ENCODE data around the gene DHRS11.

The DHRS11 gene

GRCh38 chr17:36591434-36592315, at the start of gene DHRS11:
TSS of gene DHRS11 (plus strand) at chr17:36591879. CDS start at chr17:36592010, 131 bp downstream.
- DNase-seq (ENCODE audit: low spot score): peak; percentile 96

DNA sequence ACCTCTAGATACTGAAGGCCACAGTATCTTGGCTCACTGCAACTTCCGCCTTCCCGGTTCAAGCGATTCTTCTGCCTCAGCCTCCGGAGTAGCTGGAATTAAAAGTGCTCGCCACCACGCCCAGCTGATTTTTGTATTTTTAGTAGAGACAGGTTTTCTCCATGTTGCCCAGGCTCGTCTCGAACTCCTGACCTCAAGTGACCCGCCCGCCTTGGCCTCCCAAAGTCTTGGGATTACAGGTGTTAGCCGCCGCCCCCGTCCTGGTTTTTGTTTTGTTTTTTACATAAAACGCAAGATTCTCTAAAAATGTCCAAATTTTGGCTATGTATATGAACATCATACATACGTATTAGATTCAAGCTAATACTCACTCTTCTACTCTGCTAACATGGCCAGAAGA, 48.9 kb upstream of the DHRS11 start:
- no peak for DNase-seq (ENCODE audit: low spot score)

- DNase-seq (ENCODE audit: low spot score): peak; percentile 46
Observed at GRCh38 chr17:36544044-36544306, 47.7 kb upstream of the DHRS11 start.

DNA sequence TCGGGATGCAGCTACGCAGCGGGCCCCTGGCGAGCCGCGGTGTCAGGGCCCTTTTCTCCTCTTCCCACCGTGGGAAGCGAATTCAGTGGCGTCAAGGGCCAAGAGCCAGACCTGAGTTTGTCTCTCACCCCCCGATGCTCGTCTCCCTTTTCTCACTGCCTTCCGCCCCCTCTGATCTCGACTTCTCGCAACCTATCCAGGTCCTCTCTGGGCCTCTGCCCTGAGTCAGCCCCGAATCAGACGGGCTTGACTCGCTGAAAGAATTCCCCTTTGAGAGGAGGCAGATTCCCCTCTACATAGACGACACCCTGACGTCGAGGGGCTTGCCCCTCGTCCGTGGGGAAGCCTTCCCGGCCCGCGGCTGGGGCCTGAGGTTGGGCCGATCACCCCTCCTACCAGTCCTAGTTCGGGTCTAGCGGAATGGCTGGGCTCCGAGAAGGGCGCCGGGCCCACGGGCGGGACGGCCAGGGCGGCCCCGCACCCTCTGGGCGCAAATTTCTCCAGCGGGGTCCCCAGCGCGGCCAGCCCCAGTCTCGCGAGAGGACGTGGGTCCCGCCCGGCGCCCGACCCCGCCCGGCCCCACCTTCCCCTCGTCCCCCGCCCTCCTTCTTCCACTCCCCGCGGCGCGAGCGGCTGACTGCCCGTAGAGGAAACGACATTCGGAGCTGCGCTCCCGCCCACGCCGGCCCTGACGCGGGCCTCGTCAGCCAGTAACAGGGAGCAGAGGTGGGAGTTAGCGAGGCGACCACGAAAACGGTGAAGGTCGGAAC, 47.2 kb upstream of the DHRS11 start, which contains the start of gene GGNBP2:
Gene GGNBP2, plus strand, starts transcription at position 613 of the 770 bp plus-strand sequence. CDS start 806 bp downstream, outside the sequence.
- DNase-seq (ENCODE audit: low spot score): peak; percentile 96

DNA sequence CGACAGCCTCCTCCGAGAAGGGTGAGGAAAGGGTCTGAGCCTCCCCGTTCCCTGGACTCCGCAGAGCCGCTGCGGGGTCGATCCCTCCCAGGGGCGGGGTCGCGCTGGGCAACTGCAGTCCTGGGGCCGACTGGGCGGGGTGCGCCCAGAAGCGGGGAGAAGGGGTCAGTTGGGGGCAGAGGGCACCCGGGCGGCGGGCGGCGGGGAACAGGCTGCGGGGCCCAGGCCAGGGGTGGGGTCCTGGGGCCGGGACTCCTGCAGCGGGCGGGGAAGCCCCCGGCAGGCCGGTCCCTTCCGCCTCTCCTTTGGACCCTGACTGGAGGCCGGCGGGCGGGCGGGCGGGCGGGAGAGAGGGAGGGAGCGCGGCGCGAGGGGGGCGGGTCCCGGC, 46.6 kb upstream of the DHRS11 start:
- no peak for DNase-seq (ENCODE audit: low spot score)

GRCh38 chr17:36545465-36546417, 45.9 kb upstream of the DHRS11 start:
- DNase-seq (ENCODE audit: low spot score): peak; percentile 98

DNA sequence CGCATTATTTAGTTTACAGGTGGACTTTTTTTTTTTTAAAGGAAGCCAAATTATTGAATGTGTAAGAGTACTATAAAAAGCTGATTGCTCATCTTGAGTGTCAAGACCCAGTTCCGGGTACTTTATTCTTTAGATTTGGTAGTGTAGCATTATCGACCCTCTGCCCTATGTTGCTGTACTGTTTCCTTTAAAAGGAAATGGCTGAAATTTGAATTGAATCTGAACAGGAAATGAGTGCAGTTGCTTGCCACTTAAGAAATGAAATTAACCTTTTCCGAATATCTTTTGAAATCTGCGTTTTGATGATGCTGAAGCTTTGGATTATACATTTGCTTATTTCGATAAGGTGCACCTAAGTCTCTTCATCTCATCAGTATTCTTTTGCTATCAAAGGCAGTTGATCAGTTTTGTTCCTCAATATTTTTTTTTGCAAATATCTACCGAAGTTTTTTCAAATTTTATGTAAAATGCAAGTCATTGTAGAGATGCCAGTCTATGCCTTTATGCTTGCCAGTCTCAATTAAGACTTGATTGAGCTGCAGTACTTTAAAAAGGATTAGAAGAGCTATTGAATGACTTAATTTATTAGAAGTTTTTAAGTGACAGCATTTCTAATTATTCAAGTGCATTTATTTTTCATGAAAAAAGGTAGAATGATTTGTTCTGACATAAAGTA, 45.1 kb upstream of the DHRS11 start:
- no peak for DNase-seq (ENCODE audit: low spot score)

GRCh38 chr17:36547776-36548175, 43.9 kb upstream of the DHRS11 start:
- DNase-seq (ENCODE audit: low spot score): no peak

GRCh38 chr17:36550491-36551417, 40.9 kb upstream of the DHRS11 start:
- DNase-seq (ENCODE audit: low spot score): no peak

DNA sequence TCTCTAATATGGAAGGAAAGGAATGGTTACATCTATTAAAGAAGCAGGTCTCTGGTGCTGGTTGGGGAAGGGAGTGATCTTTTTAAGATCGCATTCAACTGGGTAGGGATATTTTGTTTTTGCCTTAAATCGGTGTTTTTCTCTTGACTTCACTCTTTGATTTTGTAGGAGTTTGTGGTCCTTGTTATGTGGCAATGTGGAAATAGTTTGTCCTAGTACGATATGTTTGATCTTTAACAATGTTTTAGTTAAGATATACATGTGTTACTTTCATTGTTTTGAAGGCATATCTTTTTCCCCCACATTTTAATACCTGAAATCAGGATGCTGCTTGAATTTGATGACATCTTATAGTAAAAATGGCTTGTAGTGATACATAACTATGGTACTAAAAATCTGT, 38.2 kb upstream of the DHRS11 start:
- no peak for DNase-seq (ENCODE audit: low spot score)

DNA sequence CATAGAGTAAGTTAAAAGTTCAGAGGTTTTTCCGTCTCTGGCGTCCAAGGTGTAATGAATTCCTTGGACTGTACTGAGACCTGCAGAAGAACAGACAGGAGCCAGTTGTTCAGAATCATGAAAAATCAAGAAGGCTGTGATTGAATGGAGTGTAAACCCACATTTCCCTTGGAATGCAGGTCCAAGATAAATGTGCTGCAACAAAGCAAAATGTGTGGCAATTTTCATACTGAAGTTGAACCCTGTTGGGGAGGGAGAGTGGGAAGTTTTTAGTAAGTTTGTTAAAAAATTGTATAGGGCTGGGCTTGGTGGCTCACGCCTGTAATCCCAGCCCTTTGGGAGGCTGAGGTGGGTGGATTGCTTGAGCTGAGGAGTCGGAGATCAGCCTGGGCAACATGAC, 25.6 kb upstream of the DHRS11 start:
- DNase-seq (ENCODE audit: low spot score): no peak

- no peak for DNase-seq (ENCODE audit: low spot score)
Observed at GRCh38 chr17:36575028-36575427, 16.7 kb upstream of the DHRS11 start.

DNA sequence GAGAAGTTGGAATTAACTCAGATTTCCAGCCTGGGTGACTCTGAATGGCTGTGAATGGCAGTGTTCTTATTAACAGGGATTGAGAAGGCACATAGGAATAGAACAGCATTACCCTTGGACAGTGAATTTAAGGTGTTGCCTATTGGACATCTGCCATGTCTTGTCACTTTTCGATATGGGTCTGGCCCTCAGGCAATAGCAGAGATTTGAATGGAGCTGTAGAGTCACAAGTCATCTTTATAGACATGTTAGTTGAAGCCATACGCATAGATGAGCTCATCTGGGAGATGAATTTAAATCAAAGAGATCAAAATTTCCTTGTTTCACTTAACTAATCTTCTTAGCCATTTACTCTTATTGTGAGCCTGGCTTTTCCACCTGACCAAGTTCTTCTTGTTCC, 14.9 kb upstream of the DHRS11 start:
- DNase-seq (ENCODE audit: low spot score): no peak

- DNase-seq (ENCODE audit: low spot score): peak; percentile 33
Observed at GRCh38 chr17:36578671-36579070, 13.0 kb upstream of the DHRS11 start.

GRCh38 chr17:36583787-36584186, 7.9 kb upstream of the DHRS11 start:
- DNase-seq (ENCODE audit: low spot score): no peak

- DNase-seq (ENCODE audit: low spot score): no peak
Observed at GRCh38 chr17:36586138-36586537, 5.5 kb upstream of the DHRS11 start.

- DNase-seq (ENCODE audit: low spot score): no peak
Observed at GRCh38 chr17:36590082-36590481, 1.6 kb upstream of the DHRS11 start.

DNA sequence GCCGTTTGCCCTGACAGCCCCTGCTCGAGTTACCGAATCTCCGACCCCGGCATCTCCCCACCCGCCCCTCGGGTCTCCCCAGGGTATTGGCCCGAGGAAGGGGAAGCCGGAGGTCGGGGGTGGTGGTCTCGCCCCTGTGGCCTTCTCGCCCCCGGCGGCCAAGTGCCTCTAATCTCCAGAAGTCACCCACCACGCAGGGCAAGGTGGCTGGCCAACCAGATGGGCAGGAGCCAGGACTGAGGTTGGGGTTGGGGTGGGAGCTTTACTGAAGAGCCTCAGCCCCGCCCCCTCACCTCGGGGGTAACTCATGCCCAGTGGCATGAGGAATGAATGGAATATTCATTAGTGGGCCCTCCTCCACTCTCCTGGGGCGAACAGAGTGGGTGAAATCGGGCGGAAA, 637 bp downstream of the DHRS11 start:
- DNase-seq (ENCODE audit: low spot score): peak; percentile 52

GRCh38 chr17:36592716-36593321, 1.1 kb downstream of the DHRS11 start:
- no peak for DNase-seq (ENCODE audit: low spot score)
